ENCODE measurements around the gene AP3S2. TPM values are rescaled to one million over a fixed set of nuclear protein-coding genes. Genes with fewer than 3 reads are reported as not detected.
"Not testable (repeated sequence)": the region's sequence is repeated elsewhere in the genome, so short reads cannot be mapped to it uniquely, and the experiment has no call there.

AP3S2 gene
- polyA plus RNA-seq, 1 experiment: 54.8 TPM

DNA sequence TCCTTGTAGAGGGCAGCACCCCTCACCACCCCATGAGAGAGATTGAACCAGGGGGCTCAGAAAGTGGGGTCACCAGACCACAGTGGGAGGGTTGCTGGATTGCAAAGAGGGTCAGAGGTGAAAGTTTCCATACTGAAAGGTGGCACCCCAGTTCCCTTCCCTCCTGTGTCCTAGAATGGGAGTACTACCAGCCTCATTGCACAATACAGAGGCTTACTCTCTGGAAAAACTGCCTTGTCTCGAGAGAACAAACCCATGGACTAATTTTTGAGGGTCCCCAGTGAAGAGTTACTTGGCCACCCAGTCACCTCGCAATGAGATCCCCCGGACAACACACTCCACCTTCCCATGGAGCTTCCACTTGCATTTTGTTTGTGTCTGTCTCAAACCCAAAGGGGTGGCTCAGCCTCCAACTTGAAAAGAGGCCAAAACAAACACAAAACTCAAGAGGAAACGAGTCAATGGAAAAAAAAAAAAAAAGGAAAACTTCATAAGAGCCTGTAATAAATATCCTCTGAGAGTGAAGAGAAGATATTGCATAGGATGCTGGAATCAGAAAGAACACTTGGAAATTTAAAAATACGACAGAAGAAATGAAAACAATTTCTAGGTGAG is 99.1 kb downstream of the AP3S2 start:
- TF ChIP-seq, protein P1, sequence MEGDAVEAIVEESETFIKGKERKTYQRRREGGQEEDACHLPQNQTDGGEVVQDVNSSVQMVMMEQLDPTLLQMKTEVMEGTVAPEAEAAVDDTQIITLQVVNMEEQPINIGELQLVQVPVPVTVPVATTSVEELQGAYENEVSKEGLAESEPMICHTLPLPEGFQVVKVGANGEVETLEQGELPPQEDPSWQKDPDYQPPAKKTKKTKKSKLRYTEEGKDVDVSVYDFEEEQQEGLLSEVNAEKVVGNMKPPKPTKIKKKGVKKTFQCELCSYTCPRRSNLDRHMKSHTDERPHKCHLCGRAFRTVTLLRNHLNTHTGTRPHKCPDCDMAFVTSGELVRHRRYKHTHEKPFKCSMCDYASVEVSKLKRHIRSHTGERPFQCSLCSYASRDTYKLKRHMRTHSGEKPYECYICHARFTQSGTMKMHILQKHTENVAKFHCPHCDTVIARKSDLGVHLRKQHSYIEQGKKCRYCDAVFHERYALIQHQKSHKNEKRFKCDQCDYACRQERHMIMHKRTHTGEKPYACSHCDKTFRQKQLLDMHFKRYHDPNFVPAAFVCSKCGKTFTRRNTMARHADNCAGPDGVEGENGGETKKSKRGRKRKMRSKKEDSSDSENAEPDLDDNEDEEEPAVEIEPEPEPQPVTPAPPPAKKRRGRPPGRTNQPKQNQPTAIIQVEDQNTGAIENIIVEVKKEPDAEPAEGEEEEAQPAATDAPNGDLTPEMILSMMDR (IDR thresholded peaks at IDR 0.05; ENCODE audit: low read depth, low read length): no peak
- H3K4me3 ChIP-seq (ENCODE audit: low read depth, low read length): no peak overlapping the region
- H3K9me3 ChIP-seq (ENCODE audit: control insufficient read depth, insufficient read depth, low read length): peaks cover 5% of the 10 kb centered on the region; the same call in 1 of the 2 replicates
- CTCF ChIA-PET: interaction anchor here (0.5 to 2.8 kb wide), 4 partner anchors 34 to 79 kb away, joined by 3 to 18 read pairs (median 3); no protein-coding TSS in a partner anchor
- POLR2A ChIA-PET: no interaction called here
- peak overlapping the region; percentile 2 for H3K27ac ChIP-seq (ENCODE audit: low read depth, low read length)
- H3K27me3 ChIP-seq (ENCODE audit: control insufficient read depth, insufficient read depth, low read length): no peaks in the 10 kb centered on the region
- DNase-seq (ENCODE audit: low read depth, low spot score): no peak

DNA sequence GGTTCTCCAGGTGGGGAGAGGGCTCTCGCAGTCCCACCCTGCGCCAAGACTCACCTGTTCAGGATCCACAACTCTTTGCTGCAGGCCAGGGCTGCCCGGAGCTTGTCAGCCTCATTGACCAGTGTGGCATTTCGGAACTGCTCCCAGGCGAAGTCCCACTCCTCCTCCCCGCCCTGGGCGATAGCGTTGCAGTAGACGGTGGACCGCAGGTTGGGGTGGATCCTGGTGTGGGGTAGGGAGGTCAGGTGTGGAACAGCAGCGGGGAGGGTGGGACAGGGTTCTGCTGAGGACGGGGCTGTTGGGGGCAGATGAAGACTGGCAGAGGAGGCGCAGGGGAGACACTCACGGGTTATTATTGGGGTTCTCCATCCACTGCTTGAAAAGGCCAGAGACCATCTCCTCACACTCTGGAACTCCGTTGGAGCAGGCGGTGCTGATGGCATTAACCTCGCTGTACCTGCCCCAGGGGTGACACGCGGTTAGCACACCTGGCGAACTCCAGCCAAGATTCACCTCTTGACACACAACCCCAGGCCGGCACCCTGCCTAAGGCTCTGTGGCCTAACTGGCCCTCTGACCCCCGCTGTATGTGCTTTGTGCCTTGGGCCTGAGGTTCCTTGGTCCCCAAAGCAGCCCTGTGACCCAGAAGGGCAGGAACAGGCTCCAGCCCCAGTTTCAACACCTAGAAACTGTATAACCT is 101.5 kb downstream of the AP3S2 start:
- DNase-seq (ENCODE audit: low read depth, low spot score): no peak
- TF ChIP-seq, protein P1 (IDR thresholded peaks at IDR 0.05; ENCODE audit: low read depth, low read length): no peak
- CTCF ChIA-PET: no interaction called here
- Histone ChIP-seq H3K27me3 (ENCODE audit: control insufficient read depth, insufficient read depth, low read length) (no peaks in the 10 kb centered on the region), H3K4me3 (ENCODE audit: low read depth, low read length) (no peak overlapping the region), H3K9me3 (ENCODE audit: control insufficient read depth, insufficient read depth, low read length) (peaks cover 14% of the 10 kb centered on the region), H3K27ac (ENCODE audit: low read depth, low read length) (no peak overlapping the region)
- POLR2A ChIA-PET: no interaction called here

DNA sequence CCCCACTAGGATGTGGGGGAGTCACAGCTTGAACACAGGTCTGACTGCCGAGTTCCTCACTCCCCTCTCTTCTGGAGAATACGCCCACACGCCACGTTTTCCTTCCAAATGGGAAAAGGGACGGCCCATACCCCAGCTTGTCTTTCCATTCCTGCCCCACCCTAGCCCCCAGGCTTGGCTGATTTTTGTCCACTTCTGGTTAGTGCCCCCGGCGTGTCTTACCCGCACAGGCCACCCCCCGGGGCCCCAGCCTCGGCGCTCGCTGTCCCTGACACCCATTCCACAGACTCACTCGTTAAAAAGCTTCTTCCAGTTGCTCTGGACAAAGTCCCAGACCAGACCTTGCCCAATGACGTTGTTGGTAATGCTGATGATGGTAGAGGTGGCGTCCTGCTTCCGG is 103.1 kb downstream of the AP3S2 start:
- CTCF ChIA-PET: no interaction called here

DNA sequence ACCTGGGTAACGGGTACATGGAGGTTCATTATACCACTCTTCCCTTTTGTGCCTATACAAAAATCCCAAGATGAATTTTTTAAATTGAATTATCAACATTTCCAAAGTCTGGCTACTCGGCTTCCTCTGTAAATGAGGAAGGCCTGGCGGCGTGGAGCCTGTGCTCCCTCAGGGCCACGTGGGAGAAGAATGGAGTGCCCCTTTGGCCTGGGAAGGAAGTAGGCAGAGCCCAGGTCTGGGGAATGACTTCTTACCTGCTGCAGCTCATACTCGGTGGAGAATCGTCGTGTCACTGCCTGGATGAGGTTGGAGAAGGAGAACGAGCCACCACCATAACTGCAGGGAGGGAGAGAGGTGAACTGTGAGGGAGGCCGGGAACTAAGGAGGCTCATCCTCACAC is 103.6 kb downstream of the AP3S2 start:
- TF ChIP-seq, protein P1 (IDR thresholded peaks at IDR 0.05; ENCODE audit: low read depth, low read length): no peak
- H3K27me3 ChIP-seq (ENCODE audit: control insufficient read depth, insufficient read depth, low read length): no peaks in the 10 kb centered on the region
- POLR2A ChIA-PET: no interaction called here
- CTCF ChIA-PET: no interaction called here
- no peak for DNase-seq (ENCODE audit: low read depth, low spot score)
- no peak overlapping the region for H3K4me3 ChIP-seq (ENCODE audit: low read depth, low read length)
- no peak overlapping the region for H3K27ac ChIP-seq (ENCODE audit: low read depth, low read length)
- peaks cover 13% of the 10 kb centered on the region for H3K9me3 ChIP-seq (ENCODE audit: control insufficient read depth, insufficient read depth, low read length)

More for the DNA sequence above, 103.1 kb downstream of the AP3S2 start:
- POLR2A ChIA-PET: interaction anchor here (1.2 kb wide), 1 partner anchor 12 kb away, joined by 4 read pairs; no protein-coding TSS in a partner anchor
- Histone ChIP-seq H3K27me3 (ENCODE audit: control insufficient read depth, insufficient read depth, low read length) (no peaks in the 10 kb centered on the region), H3K9me3 (ENCODE audit: control insufficient read depth, insufficient read depth, low read length) (peaks cover 13% of the 10 kb centered on the region), H3K27ac (ENCODE audit: low read depth, low read length) (no peak overlapping the region), H3K4me3 (ENCODE audit: low read depth, low read length) (no peak overlapping the region)
- TF ChIP-seq, protein P1 (IDR thresholded peaks at IDR 0.05; ENCODE audit: low read depth, low read length): no peak
- no peak for DNase-seq (ENCODE audit: low read depth, low spot score)

DNA sequence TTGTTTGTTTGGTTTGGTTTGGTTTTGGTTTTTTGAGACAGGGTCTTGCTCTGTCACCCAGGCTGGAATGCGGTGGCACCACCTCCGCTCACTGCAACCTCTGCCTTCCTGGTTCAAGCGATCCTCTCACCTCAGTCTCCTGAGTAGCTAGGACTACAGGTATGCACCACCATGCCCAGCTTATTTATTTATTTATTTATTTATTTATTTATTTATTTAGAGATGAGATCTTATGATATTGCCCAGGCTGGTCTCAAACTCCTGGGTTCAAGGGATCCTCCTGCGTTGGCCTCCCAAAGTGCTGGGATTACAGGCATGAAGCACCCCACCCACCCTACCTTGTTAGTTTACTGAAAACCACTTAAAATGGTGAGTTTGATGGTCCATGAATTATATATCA is 105.2 kb downstream of the AP3S2 start:
- CTCF ChIA-PET: interaction anchor here (1.3 kb wide), 1 partner anchor 86 kb away, joined by 4 read pairs; no protein-coding TSS in a partner anchor
- H3K27ac ChIP-seq (ENCODE audit: low read depth, low read length); POLR2A ChIA-PET; DNase-seq (ENCODE audit: low read depth, low spot score); H3K4me3 ChIP-seq (ENCODE audit: low read depth, low read length); H3K27me3 ChIP-seq (ENCODE audit: control insufficient read depth, insufficient read depth, low read length): not testable (repeated sequence)
- H3K9me3 ChIP-seq (ENCODE audit: control insufficient read depth, insufficient read depth, low read length): peaks cover 13% of the 10 kb centered on the region
